ENCODE results near the gene GTSE1.

DNA sequence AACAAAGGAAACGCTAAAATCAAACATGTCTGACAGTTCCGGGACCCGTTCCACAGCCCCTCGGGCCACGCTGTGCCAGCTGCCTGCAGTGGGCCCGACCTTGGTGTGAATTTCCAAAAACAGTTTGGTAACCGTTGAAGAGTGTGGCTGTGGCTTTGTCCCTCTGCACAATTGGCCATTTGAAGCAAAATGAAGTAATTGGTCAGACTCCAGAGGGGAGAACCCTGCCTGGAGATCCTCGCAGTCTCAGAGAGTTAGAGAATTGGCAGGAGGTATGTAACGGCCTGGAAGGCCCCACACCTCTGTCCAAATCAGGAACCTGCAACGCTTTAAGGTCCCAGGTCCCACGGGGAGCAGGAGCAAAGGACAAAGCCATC lies 65.1 kb downstream of the GTSE1 start:
- TF ChIP-seq, protein P1, sequence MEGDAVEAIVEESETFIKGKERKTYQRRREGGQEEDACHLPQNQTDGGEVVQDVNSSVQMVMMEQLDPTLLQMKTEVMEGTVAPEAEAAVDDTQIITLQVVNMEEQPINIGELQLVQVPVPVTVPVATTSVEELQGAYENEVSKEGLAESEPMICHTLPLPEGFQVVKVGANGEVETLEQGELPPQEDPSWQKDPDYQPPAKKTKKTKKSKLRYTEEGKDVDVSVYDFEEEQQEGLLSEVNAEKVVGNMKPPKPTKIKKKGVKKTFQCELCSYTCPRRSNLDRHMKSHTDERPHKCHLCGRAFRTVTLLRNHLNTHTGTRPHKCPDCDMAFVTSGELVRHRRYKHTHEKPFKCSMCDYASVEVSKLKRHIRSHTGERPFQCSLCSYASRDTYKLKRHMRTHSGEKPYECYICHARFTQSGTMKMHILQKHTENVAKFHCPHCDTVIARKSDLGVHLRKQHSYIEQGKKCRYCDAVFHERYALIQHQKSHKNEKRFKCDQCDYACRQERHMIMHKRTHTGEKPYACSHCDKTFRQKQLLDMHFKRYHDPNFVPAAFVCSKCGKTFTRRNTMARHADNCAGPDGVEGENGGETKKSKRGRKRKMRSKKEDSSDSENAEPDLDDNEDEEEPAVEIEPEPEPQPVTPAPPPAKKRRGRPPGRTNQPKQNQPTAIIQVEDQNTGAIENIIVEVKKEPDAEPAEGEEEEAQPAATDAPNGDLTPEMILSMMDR (conservative IDR thresholded peaks at IDR 0.05 in 1 of 2, IDR thresholded peaks at IDR 0.05 in 1 of 2; ENCODE audit: low read depth in 1 of 2, low read length in 2 of 2): no peak
- no peak for TF ChIP-seq EZH2 (IDR thresholded peaks at IDR 0.05; ENCODE audit: low read length, missing control alignments)

Data from fibroblast of lung (primary cell).